GM12878 (cell line): Measurements from ENCODE around the gene PRDM16. TPM values are rescaled to one million over a fixed set of nuclear protein-coding genes. Genes with fewer than 3 reads are reported as not detected.

Experiments used
- ATAC-seq: fragments of 200-7000 bp; cut with Tn5 transposase; 3 replicates; pipeline ENCODE4 v1.9.1; 2020; ENCODE audit warnings: mild to moderate bottlenecking, moderate library complexity
- BruUV-seq: library from RNA; stranded (reverse); fragments of 400-500 nt; replicated peaks from 2 replicates; lab custom pipeline; 2021; lab: Mats Ljungman, UMichigan
- CTCF ChIA-PET: fragments of 300-600 bp; sonication (Branson Sonifier 250); formaldehyde crosslinking; extraction: SDS; loops from one replicate; lab custom pipeline; 2021; ENCODE audit warnings: inconsistent platforms; lab: Yijun Ruan, JAX
- POLR2A ChIA-PET: fragments of 350-600 bp; formaldehyde crosslinking; extraction: SDS; loops from one replicate; lab custom pipeline; 2021; ENCODE audit warnings: inconsistent platforms; lab: Charles Lee
- RAD21 ChIA-PET: fragments of 300-600 bp; sonication (Branson Sonifier 250); formaldehyde crosslinking; loops from one replicate; lab custom pipeline; 2023; ENCODE audit warnings: antibody characterized with exemption; ENCODE audit not compliant: unreplicated experiment; lab: Charles Lee
- SMC1A ChIA-PET: fragments of 300-600 bp; sonication (Branson Sonifier 250); formaldehyde crosslinking; loops from one replicate; lab custom pipeline; 2023; ENCODE audit not compliant: unreplicated experiment, uncharacterized antibody; lab: Charles Lee
- DNase-seq: peaks from one replicate; pipeline ENCODE4 v3.0.0-alpha.2; 2011; ENCODE audit warnings: low read depth, low spot score
- FAIRE-seq: peaks from 3 replicates; lab custom pipeline; 2011; peaks lifted over from hg19 to GRCh38; lab: Jason Lieb, UNC
- H2AFZ ChIP-seq: 2 replicates; pipeline ENCODE4 v1.6.0; 2011; ENCODE audit warnings: low read depth, low read length, control low read depth; ENCODE audit not compliant: control insufficient read depth
- H3K27ac ChIP-seq: 2 replicates; pipeline ENCODE4 v1.5.1; 2011; ENCODE audit warnings: control low read depth; ENCODE audit not compliant: control insufficient read depth, insufficient read depth
- H3K27me3 ChIP-seq, 2 experiments: replicated peaks in 1 of 2; 2 replicates each; pipeline versions ENCODE4 v1.6.0 to v1.6.1; 2011; ENCODE audit warnings: low read length in 1 of 2; ENCODE audit not compliant: control insufficient read depth in 2 of 2, insufficient read depth in 2 of 2
- H3K36me3 ChIP-seq, 2 experiments: 2 replicates each; pipeline ENCODE4 v1.5.1; 2011; ENCODE audit warnings: low read length in 1 of 2; ENCODE audit not compliant: control insufficient read depth in 2 of 2, insufficient read depth in 2 of 2
- H3K4me1 ChIP-seq: 2 replicates; pipeline ENCODE4 v1.6.1; 2011; ENCODE audit warnings: mild to moderate bottlenecking, low read length, moderate library complexity, mixed read lengths; ENCODE audit not compliant: control insufficient read depth, insufficient read depth
- H3K4me2 ChIP-seq: 2 replicates; pipeline ENCODE4 v1.6.0; 2011; ENCODE audit warnings: control low read depth; ENCODE audit not compliant: control insufficient read depth, insufficient read depth
- H3K4me3 ChIP-seq: fragments of 200-600 bp; sonication (generic); 2 replicates; pipeline ENCODE4 v1.5.1; 2016
- H3K79me2 ChIP-seq: 2 replicates; pipeline ENCODE4 v1.6.0; 2011; ENCODE audit warnings: low read length; ENCODE audit not compliant: control insufficient read depth, insufficient read depth
- H3K9ac ChIP-seq: 2 replicates; pipeline ENCODE4 v1.8.0; 2011; ENCODE audit warnings: low read length, control low read depth, mixed read lengths; ENCODE audit not compliant: control insufficient read depth, insufficient read depth
- H3K9me3 ChIP-seq: replicated peaks from 3 replicates; pipeline ENCODE4 v1.5.1; 2011; ENCODE audit warnings: mild to moderate bottlenecking, low read length; ENCODE audit not compliant: control insufficient read depth, insufficient read depth
- H4K20me1 ChIP-seq: 2 replicates; pipeline ENCODE4 v1.6.0; 2011; ENCODE audit not compliant: control insufficient read depth, insufficient read depth
- E2F8 ChIP-seq: fragments of 450-650 bp; IDR thresholded peaks from 2 replicates; pipeline ENCODE4 v1.6.1; 2018; ENCODE audit warnings: mild to moderate bottlenecking, low read depth, moderate library complexity; ENCODE audit not compliant: partially characterized antibody
- EED ChIP-seq: sonication (generic); IDR thresholded peaks from 2 replicates; pipeline ENCODE4 v1.6.1; 2016; ENCODE audit warnings: antibody characterized with exemption, low read depth
- HCFC1 ChIP-seq: fragments of 150-350 bp; IDR thresholded peaks from 2 replicates; pipeline ENCODE4 v1.6.1; 2014; ENCODE audit warnings: low read length
- IKZF1 ChIP-seq: fragments of 450-650 bp; conservative IDR thresholded peaks from 2 replicates; pipeline ENCODE4 v1.6.1; 2017; ENCODE audit warnings: antibody characterized with exemption, mild to moderate bottlenecking
- KDM1A ChIP-seq: fragments of 200-600 bp; sonication (generic); IDR thresholded peaks from 2 replicates; pipeline ENCODE4 v1.6.1; 2016; ENCODE audit warnings: borderline replicate concordance
- POLR2AphosphoS2 ChIP-seq: IDR thresholded peaks from 2 replicates; pipeline ENCODE4 v1.6.1; 2011; ENCODE audit warnings: low read depth, mild to moderate bottlenecking, low read length, improper control_type of control experiment, moderate library complexity
- RUNX3 ChIP-seq: IDR thresholded peaks from 2 replicates; pipeline ENCODE4 v1.6.1; 2012; ENCODE audit warnings: low read length, inconsistent platforms
- ZBTB4 ChIP-seq: fragments of 450-650 bp; formaldehyde crosslinking; IDR thresholded peaks from 2 replicates; pipeline ENCODE4 v1.4.0; 2022; ENCODE audit warnings: mild to moderate bottlenecking, moderate library complexity
- ZNF622 ChIP-seq: fragments of 450-650 bp; IDR thresholded peaks from 2 replicates; pipeline ENCODE4 v1.6.1; 2017; ENCODE audit warnings: mild to moderate bottlenecking, inconsistent platforms
- WGBS: methylation state at CpG from one replicate; pipeline ENCODE4 v1.1.6; 2016; ENCODE audit warnings: low lambda C conversion rate; ENCODE audit not compliant: insufficient replicate concordance, insufficient coverage; ENCODE audit errors: missing lambda C conversion rate; 5-methylcytosine and 5-hydroxymethylcytosine counted together
- in situ Hi-C: fragments of 300-500 bp; cut with MboI; formaldehyde crosslinking; loops from 9 replicates; pipeline ENCODE4 v1.14.3; 2018; ENCODE audit warnings: mixed read lengths
- intact Hi-C: fragments of 100-400 bp; cut with micrococcal nuclease; formaldehyde crosslinking; loops from one replicate; pipeline ENCODE4 v1.14.2; 2022; ENCODE audit not compliant: unreplicated experiment
- polyA plus RNA-seq, 11 experiments: library from polyadenylated mRNA; depleted of rRNA in 4 of 11; unstranded in 6 of 11; stranded (reverse) in 5 of 11; fragments of >200 nt; fragmentation: Nextera tagmentation in 4 of 11; fragmentation: Illumina TruSeq in 1 of 11; extraction: Ambion mirVana in 4 of 11; extraction: Trizol in 1 of 11; gene quantifications; 1 replicate in 1 of 11; 2 replicates in 10 of 11; pipeline versions ENCODE4 v1.2.1 to v1.2.3, GENCODE V29; 2011 to 2016; ENCODE audit warnings: inconsistent platforms in 2 of 11, missing spikeins in 2 of 11, low read depth in 1 of 11
- total RNA-seq, 4 experiments: library from RNA; depleted of rRNA in 3 of 4; stranded (reverse); fragments of >200 nt in 3 of 4; fragmentation: Illumina TruSeq in 1 of 4; extraction: Trizol in 1 of 4; gene quantifications; 2 replicates each; pipeline versions ENCODE4 v1.2.1 to v1.2.3, GENCODE V29; 2013 to 2021
- TF ChIP-seq, protein P1 (sequence below): IDR thresholded peaks from 2 replicates; pipeline ENCODE4 v1.6.1; 2011; ENCODE audit warnings: borderline replicate concordance, low read depth, mild to moderate bottlenecking, moderate library complexity, mixed read lengths, low read length; ENCODE audit not compliant: insufficient read depth; ENCODE audit errors: extremely low read length
- TF ChIP-seq, protein P2 (sequence below): fragments of 450-650 bp; IDR thresholded peaks from 2 replicates; pipeline ENCODE4 v1.6.1; 2017; ENCODE audit warnings: mild to moderate bottlenecking

PRDM16 gene
- total and polyA plus RNA-seq, 10 of the 15 experiments (the other 5 are each of a cell fraction or from before 2014, with no cell fraction given), result 0.03 TPM; not detected in 9

DNA sequence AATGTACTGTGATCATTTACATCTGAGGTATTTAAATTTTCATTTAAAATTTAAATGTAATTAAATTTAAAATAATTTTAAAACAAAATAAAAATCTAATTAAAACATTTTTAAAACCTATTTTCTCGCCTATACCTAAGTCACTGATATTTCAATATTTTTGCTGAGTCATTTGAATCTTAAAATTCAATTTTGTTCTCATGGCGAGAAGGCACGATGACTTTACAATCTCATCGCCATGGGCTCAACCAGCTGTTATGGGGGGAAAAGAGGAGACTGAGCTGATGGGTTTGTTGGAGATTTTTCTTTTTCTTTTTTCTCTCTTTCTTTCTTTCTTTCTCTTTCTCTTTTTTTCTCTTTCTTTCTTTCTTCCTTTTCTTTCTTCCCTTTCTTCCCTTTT is 89.3 kb downstream of the PRDM16 start:
- Histone ChIP-seq H3K9me3 (no peaks in the 10 kb centered on the region), H3K36me3 (no peaks in the 10 kb centered on the region), H4K20me1 (no peaks in the 10 kb centered on the region), H2AFZ (no peak overlapping the region), H3K4me3 (no peak overlapping the region), H3K27me3 (no peaks in the 10 kb centered on the region), H3K27ac (no peak overlapping the region), H3K4me2 (no peak overlapping the region), H3K4me1 (no peaks in the 10 kb centered on the region), H3K79me2 (no peaks in the 10 kb centered on the region), H3K9ac (no peak overlapping the region)
- in situ Hi-C loops, result no loop called here
- SMC1A ChIA-PET, result no interaction called here
- no TSS peak for BruUV-seq
- RAD21 ChIA-PET, result no interaction called here
- intact Hi-C loops, result no loop called here
- ATAC-seq (no peak), DNase-seq (no peak), FAIRE-seq (no peak)
- CTCF ChIA-PET, result interaction anchor here (0.6 kb wide), 1 partner anchor 27 kb away, joined by 3 read pairs; no protein-coding TSS in a partner anchor
- TF ChIP-seq ZBTB4 (CRISPR knock-in tag), result no peak
- no peak for TF ChIP-seq RUNX3
- TF ChIP-seq, protein P1, sequence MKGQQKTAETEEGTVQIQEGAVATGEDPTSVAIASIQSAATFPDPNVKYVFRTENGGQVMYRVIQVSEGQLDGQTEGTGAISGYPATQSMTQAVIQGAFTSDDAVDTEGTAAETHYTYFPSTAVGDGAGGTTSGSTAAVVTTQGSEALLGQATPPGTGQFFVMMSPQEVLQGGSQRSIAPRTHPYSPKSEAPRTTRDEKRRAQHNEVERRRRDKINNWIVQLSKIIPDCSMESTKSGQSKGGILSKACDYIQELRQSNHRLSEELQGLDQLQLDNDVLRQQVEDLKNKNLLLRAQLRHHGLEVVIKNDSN, result no peak
- no peak for TF ChIP-seq IKZF1
- no peak for TF ChIP-seq EED
- no peak for TF ChIP-seq E2F8
- TF ChIP-seq HCFC1, result no peak
- TF ChIP-seq, protein P2, sequence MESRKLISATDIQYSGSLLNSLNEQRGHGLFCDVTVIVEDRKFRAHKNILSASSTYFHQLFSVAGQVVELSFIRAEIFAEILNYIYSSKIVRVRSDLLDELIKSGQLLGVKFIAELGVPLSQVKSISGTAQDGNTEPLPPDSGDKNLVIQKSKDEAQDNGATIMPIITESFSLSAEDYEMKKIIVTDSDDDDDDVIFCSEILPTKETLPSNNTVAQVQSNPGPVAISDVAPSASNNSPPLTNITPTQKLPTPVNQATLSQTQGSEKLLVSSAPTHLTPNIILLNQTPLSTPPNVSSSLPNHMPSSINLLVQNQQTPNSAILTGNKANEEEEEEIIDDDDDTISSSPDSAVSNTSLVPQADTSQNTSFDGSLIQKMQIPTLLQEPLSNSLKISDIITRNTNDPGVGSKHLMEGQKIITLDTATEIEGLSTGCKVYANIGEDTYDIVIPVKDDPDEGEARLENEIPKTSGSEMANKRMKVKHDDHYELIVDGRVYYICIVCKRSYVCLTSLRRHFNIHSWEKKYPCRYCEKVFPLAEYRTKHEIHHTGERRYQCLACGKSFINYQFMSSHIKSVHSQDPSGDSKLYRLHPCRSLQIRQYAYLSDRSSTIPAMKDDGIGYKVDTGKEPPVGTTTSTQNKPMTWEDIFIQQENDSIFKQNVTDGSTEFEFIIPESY, result no peak
- no peak for TF ChIP-seq KDM1A
- no peak for TF ChIP-seq ZNF622
- no peak for TF ChIP-seq POLR2AphosphoS2
- TF ChIP-seq, all 136 proteins: peak for 0
- whole genome bisulfite sequencing, result 39% methylated on average over 4 of the region's 4 CpGs
- POLR2A ChIA-PET, result no interaction called here
